CD4-positive, alpha-beta memory T cell (primary cell): ENCODE data around the gene CYREN. TPM values are rescaled to one million over a fixed set of nuclear protein-coding genes. Genes with fewer than 3 reads are reported as not detected.
A peak's percentile ranks its signal among the peaks of the same experiment; 100 is the strongest.
"Not testable (repeated sequence)": the region's sequence is repeated elsewhere in the genome, so short reads cannot be mapped to it uniquely, and the experiment has no call there.

Source experiments
- CTCF ChIA-PET: fragments of 350-600 bp; sonication (Branson Sonifier 250); formaldehyde crosslinking; loops from one replicate; lab custom pipeline; 2021; ENCODE audit warnings: inconsistent platforms; ENCODE audit not compliant: partially characterized antibody; lab: Charles Lee
- POLR2A ChIA-PET: fragments of 350-600 bp; sonication (Branson Sonifier 250); formaldehyde crosslinking; loops from one replicate; lab custom pipeline; 2021; ENCODE audit not compliant: partially characterized antibody; lab: Charles Lee
- DNase-seq, 5 donors: peaks; one replicate each; pipeline versions ENCODE4 v3.0.0 to v3.0.0-alpha.2; 2020 to 2022; ENCODE audit warnings: mixed read lengths in 1 of 5
- H3K27ac ChIP-seq: one replicate; pipeline ENCODE4 v1.7.0; 2013; ENCODE audit warnings: low read depth, low read length
- H3K27me3 ChIP-seq: 2 replicates; pipeline ENCODE4 v1.7.0; 2013; ENCODE audit warnings: mild to moderate bottlenecking, low read length, moderate library complexity; ENCODE audit not compliant: insufficient read depth
- H3K36me3 ChIP-seq: 2 replicates; pipeline ENCODE4 v1.7.0; 2013; ENCODE audit warnings: mild to moderate bottlenecking, low read length, moderate library complexity; ENCODE audit not compliant: insufficient read depth
- H3K4me1 ChIP-seq: 2 replicates; pipeline ENCODE4 v1.7.0; 2013; ENCODE audit warnings: mild to moderate bottlenecking, low read length, moderate library complexity; ENCODE audit not compliant: insufficient read depth
- H3K4me3 ChIP-seq, 2 donors: one replicate each; pipeline ENCODE4 v1.7.0; 2013; ENCODE audit warnings: low read length in 2 of 2, mild to moderate bottlenecking in 1 of 2
- H3K9me3 ChIP-seq, 2 donors: one replicate each; pipeline ENCODE4 v1.7.0; 2013; ENCODE audit warnings: low read length in 2 of 2, control low read depth in 1 of 2; ENCODE audit not compliant: control insufficient read depth in 1 of 2
- H3K27ac Mint-ChIP-seq, 7 donors: one replicate each; pipeline ENCODE4 v1.8.0; 2020 to 2021; ENCODE audit warnings: mixed read lengths in 7 of 7, mild to moderate bottlenecking in 6 of 7, inconsistent platforms in 3 of 7, moderate library complexity in 3 of 7
- H3K27me3 Mint-ChIP-seq, 2 donors: one replicate each; pipeline ENCODE4 v1.8.0; 2020 to 2021; ENCODE audit warnings: mixed read lengths in 2 of 2
- H3K36me3 Mint-ChIP-seq, 2 donors: one replicate each; pipeline ENCODE4 v1.8.0; 2020 to 2021; ENCODE audit warnings: mixed read lengths in 2 of 2, inconsistent platforms in 1 of 2, mild to moderate bottlenecking in 1 of 2
- H3K4me1 Mint-ChIP-seq, 4 donors: one replicate each; pipeline ENCODE4 v1.8.0; 2020 to 2021; ENCODE audit warnings: mixed read lengths in 4 of 4, mild to moderate bottlenecking in 1 of 4
- H3K4me3 Mint-ChIP-seq, 8 donors: one replicate each; pipeline ENCODE4 v1.8.0; 2020 to 2021; ENCODE audit warnings: mixed read lengths in 8 of 8, mild to moderate bottlenecking in 7 of 8, moderate library complexity in 6 of 8, inconsistent platforms in 3 of 8
- H3K9me3 Mint-ChIP-seq, 8 donors: one replicate each; pipeline ENCODE4 v1.8.0; 2020 to 2021; ENCODE audit warnings: mixed read lengths in 8 of 8, mild to moderate bottlenecking in 5 of 8, inconsistent platforms in 3 of 8, moderate library complexity in 1 of 8
- intact Hi-C: fragments of 100-400 bp; cut with micrococcal nuclease; formaldehyde crosslinking; loops from one replicate; pipeline ENCODE4 v1.15.1; 2023
- polyA plus RNA-seq, 2 donors: library from polyadenylated mRNA; unstranded; fragments of 300-500 nt; fragmentation: Illumina TruSeq; gene quantifications; one replicate each; pipeline ENCODE4 v1.2.3, GENCODE V29; 2021
- total RNA-seq, 2 experiments: library from RNA; stranded (reverse); gene quantifications; one replicate each; pipeline ENCODE4 v1.2.3, GENCODE V29; 2021

Gene CYREN
- total and polyA plus RNA-seq, 4 experiments from 2014 or later = 35.2 to 52.9 (median 45.9) TPM

GRCh38 chr7:135178364-135178763 is 7.9 kb upstream of the CYREN start:
- ChIA-PET POLR2A (no interaction called here), CTCF (interaction anchor here (1.6 kb wide), 2 partner anchors 192 to 570 kb away, joined by 3 to 5 read pairs; partner anchors contain the start of gene AGBL3)
- Mint-ChIP-seq H3K27ac (peak overlapping the region in 1 of 7 donors; percentile 47), H3K36me3 (peaks cover 32 to 39% of the 10 kb centered on the region in 2 donors), H3K9me3 (peaks cover under 1 to 54% (median 41%) of the 10 kb centered on the region in 8 donors), H3K4me1 (no peaks in the 10 kb centered on the region), H3K27me3 (no peaks in the 10 kb centered on the region), H3K4me3 (no peak overlapping the region)
- Histone ChIP-seq H3K27me3 (no peaks in the 10 kb centered on the region), H3K4me3 (no peak overlapping the region), H3K9me3 (peaks cover 0 to 23% of the 10 kb centered on the region in 2 donors), H3K27ac (no peak overlapping the region), H3K36me3 (no peaks in the 10 kb centered on the region), H3K4me1 (no peaks in the 10 kb centered on the region)
- intact Hi-C loops = no loop called here
- DNase-seq = no peak

DNA sequence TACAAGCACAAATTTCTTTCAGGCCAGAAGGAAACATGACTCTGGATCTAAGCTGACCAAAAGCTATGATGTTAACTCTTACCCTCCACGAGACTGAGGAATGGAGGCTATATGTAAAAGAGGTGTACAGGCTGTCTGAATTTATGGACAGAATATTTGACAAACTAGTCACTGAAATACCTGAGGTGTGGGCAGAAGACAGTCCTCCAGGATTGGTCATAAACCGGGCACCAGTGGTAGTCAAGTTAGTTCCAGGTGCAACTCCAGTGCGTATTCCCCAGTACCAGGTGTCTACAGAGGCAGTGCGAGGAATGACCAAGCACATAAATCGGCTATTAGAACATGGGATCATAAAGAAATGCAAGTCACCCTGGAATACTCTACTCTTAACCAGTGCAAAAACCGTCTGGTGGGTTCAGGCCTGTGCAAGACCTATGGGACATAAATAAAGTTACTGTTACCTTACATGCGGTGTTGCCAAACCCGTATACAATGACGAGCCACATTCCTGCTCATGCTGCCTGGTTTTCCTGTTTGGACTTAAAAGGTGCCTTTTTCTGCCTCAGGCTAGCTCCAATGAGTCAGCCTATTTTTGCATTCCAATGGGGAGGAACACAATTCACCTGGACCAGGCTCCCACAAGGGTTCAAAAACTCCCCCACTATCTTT is 6.7 kb upstream of the CYREN start:
- no peak overlapping the region for H3K4me3 ChIP-seq
- Mint-ChIP-seq H3K9me3 (peaks cover 0 to 42% (median 30%) of the 10 kb centered on the region in 8 donors), H3K27ac (peak overlapping the region in 2 of 7 donors; percentile 18 to 19), H3K27me3 (no peaks in the 10 kb centered on the region), H3K4me3 (no peak overlapping the region), H3K36me3 (peaks cover 23 to 30% of the 10 kb centered on the region in 2 donors), H3K4me1 (peaks cover 0 to under 1% (median under 1%) of the 10 kb centered on the region in 4 donors)
- H3K27ac ChIP-seq = no peak overlapping the region
- intact Hi-C loops = no loop called here
- H3K9me3 ChIP-seq = peaks cover 0 to 22% of the 10 kb centered on the region in 2 donors
- H3K4me1 ChIP-seq = no peaks in the 10 kb centered on the region
- CTCF ChIA-PET = no interaction called here
- H3K36me3 ChIP-seq = no peaks in the 10 kb centered on the region
- POLR2A ChIA-PET = no interaction called here
- no peaks in the 10 kb centered on the region for H3K27me3 ChIP-seq
- DNase-seq = no peak

- H3K36me3 Mint-ChIP-seq = peaks cover 14 to 21% of the 10 kb centered on the region in 2 donors
- peaks cover 0 to 30% (median 19%) of the 10 kb centered on the region in 8 donors for H3K9me3 Mint-ChIP-seq
- ChIA-PET POLR2A (no interaction called here), CTCF (no interaction called here)
- Histone ChIP-seq H3K27me3 (no peaks in the 10 kb centered on the region), H3K9me3 (peaks cover 0 to 10% of the 10 kb centered on the region in 2 donors), H3K4me3 (no peak overlapping the region), H3K4me1 (peaks cover 11% of the 10 kb centered on the region), H3K36me3 (no peaks in the 10 kb centered on the region), H3K27ac (no peak overlapping the region)
- H3K4me3 Mint-ChIP-seq = no peak overlapping the region
- H3K4me1 Mint-ChIP-seq = peaks cover 1 to 11% (median 6%) of the 10 kb centered on the region in 4 donors
- intact Hi-C loops = no loop called here
- no peaks in the 10 kb centered on the region for H3K27me3 Mint-ChIP-seq
- H3K27ac Mint-ChIP-seq = peak overlapping the region in 1 of 7 donors; percentile 17
- DNase-seq = no peak
These were observed 5.4 kb upstream of the CYREN start for GRCh38 chr7:135175931-135176330.

GRCh38 chr7:135174941-135175340 is 4.4 kb upstream of the CYREN start:
- Histone ChIP-seq H3K9me3 (peaks cover 0 to 5% of the 10 kb centered on the region in 2 donors), H3K27me3 (no peaks in the 10 kb centered on the region), H3K4me1 (peaks cover 13% of the 10 kb centered on the region), H3K27ac (no peak overlapping the region), H3K4me3 (no peak overlapping the region), H3K36me3 (no peaks in the 10 kb centered on the region)
- DNase-seq = no peak
- H3K4me3 Mint-ChIP-seq = no peak overlapping the region
- POLR2A ChIA-PET = no interaction called here
- CTCF ChIA-PET = interaction anchor here (1.6 to 2.3 kb wide), 2 partner anchors 189 to 541 kb away, joined by 5 to 6 read pairs; partner anchors contain the start of gene AGBL3
- no peaks in the 10 kb centered on the region for H3K27me3 Mint-ChIP-seq
- intact Hi-C loops = loop anchor here (5.0 kb wide), 1 partner anchor 308 kb away; no protein-coding TSS in a partner anchor
- H3K4me1 Mint-ChIP-seq = peaks cover 4 to 15% (median 9%) of the 10 kb centered on the region in 4 donors
- H3K27ac Mint-ChIP-seq = peak overlapping the region in 1 of 7 donors; percentile 72
- peaks cover 0 to 20% (median 9%) of the 10 kb centered on the region in 8 donors for H3K9me3 Mint-ChIP-seq
- H3K36me3 Mint-ChIP-seq = peaks cover 9 to 15% of the 10 kb centered on the region in 2 donors

DNA sequence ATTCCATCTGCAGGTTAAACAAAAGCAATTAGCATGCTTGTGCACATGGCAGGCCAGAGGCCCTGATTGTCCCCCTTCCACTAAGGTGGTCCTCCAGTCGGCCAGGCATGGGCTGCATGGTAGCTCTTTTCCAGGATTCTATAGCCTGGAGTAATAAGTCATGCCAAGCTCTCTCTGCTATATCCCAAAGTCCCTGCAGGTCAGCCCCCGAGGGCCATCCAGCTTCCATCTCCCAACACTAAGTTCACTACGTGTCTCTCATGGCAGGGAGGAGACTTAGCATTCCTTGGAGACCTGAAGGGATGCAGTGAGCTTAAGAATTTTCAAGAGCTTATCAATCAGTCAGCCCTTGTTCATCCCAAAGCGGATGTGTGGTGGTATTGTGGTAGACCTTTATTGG is 3.4 kb upstream of the CYREN start:
- not testable (repeated sequence) for H3K27ac ChIP-seq, H3K9me3 ChIP-seq, H3K4me3 Mint-ChIP-seq, DNase-seq, H3K27me3 ChIP-seq, H3K27ac Mint-ChIP-seq, H3K27me3 Mint-ChIP-seq, H3K4me3 ChIP-seq, H3K36me3 ChIP-seq
- ChIA-PET CTCF (interaction anchor here (1.0 to 2.3 kb wide), 4 partner anchors 186 to 540 kb away, joined by 3 to 6 read pairs (median 4); partner anchors contain the start of gene AGBL3), POLR2A (interaction anchor here (0.6 to 0.7 kb wide), 2 partner anchors 11 to 24 kb away, joined by 3 read pairs; no protein-coding TSS in a partner anchor)
- H3K9me3 Mint-ChIP-seq = peaks cover 0 to 11% (median 6%) of the 10 kb centered on the region in 8 donors
- peaks cover 14 to 25% (median 19%) of the 10 kb centered on the region in 4 donors for H3K4me1 Mint-ChIP-seq
- H3K4me1 ChIP-seq = peaks cover 23% of the 10 kb centered on the region
- intact Hi-C loops = loop anchor here (5.0 kb wide), 1 partner anchor 307 kb away; no protein-coding TSS in a partner anchor
- peaks cover 9 to 17% of the 10 kb centered on the region in 2 donors for H3K36me3 Mint-ChIP-seq

DNA sequence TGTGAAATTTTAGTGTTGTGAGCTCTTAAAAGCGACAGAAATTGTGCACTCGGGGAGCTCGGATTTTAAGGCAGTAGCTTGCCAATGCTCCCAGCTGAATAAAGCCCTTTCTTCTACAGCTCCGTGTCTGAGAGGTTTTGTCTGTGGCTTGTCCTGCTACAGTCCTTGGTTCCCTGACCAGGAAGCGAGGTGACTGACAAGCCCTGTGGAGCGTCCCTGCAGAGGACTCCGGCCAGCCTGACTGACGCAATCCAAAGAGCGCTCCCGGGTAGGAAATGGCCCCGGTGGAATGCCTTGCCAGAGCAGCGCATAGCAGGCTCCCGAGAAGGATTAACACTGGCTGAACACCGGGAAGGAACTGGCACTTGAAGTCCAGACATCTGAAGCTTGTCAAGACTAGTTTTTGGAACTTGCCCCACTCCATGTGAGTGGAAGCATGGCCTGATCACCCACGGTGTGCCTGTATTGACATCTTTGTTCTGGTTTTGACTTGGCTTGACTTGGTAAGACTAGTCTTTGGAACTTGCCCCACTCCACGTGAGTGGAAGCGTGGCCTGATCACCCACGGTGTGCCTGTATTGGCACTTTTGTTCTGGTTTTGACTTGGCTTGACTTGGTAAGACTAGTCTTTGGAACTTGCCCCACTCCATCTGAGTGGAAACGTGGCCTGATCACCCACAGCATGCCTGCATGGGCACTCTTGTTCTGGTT is 1.2 kb upstream of the CYREN start:
- Mint-ChIP-seq H3K36me3 (peaks cover 18 to 31% of the 10 kb centered on the region in 2 donors), H3K4me1 (peaks cover 32 to 45% (median 38%) of the 10 kb centered on the region in 4 donors), H3K4me3 (peak overlapping the region; percentile 57 to 89 (median 75)), H3K27ac (peak overlapping the region; percentile 77 to 96 (median 93))
- H3K27ac ChIP-seq, H3K9me3 Mint-ChIP-seq, H3K9me3 ChIP-seq, DNase-seq, H3K27me3 ChIP-seq, H3K27me3 Mint-ChIP-seq, H3K4me3 ChIP-seq: not testable (repeated sequence)
- POLR2A ChIA-PET = interaction anchor here (0.8 to 9.4 kb wide), 6 partner anchors 12 to 525 kb away, joined by 3 to 215 read pairs (median 50); partner anchors contain the start of genes AGBL3, BPGM, TMEM140 and WDR91
- peaks cover 43% of the 10 kb centered on the region for H3K4me1 ChIP-seq
- peaks cover 12% of the 10 kb centered on the region for H3K36me3 ChIP-seq
- intact Hi-C loops = loop anchor here (2.0 to 5.0 kb wide), 2 partner anchors 304 to 713 kb away; partner anchors contain the start of gene AKR1B1
- CTCF ChIA-PET = interaction anchor here (0.6 to 12.3 kb wide), 22 partner anchors 8 to 658 kb away, joined by 3 to 162 read pairs (median 6); partner anchors contain the start of genes AGBL3, BPGM and TMEM140
